LoVo (cell line): ENCODE results near the gene SLC30A4.
A peak's percentile ranks its signal among the peaks of the same experiment; 100 is the strongest.
"Not testable (repeated sequence)": the region's sequence is repeated elsewhere in the genome, so short reads cannot be mapped to it uniquely, and the experiment has no call there.

Experiments used
- DNase-seq: peaks from one replicate; pipeline ENCODE4 v3.0.0-alpha.2; 2016; ENCODE audit warnings: low spot score

The SLC30A4 gene

DNA sequence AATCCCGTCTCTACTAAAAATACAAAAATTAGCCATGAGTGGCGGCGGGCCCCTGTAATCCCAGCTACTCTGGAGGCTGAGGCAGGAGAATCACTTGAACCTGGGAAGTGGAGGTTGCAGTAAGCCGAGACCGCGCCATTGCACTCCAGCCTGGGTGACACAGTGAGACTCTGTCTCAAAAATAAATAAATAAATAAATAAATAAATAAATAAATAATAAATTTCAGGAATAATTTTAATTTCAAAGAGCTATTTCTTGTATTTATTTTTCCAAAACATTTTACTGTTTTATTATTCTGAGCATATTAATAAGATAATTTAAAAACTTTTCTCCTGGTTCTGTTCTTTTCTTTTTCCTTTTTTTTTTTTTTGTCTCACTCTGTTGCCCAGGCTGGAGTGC is 15.4 kb downstream of the SLC30A4 start:
- DNase-seq, result not testable (repeated sequence)

DNA sequence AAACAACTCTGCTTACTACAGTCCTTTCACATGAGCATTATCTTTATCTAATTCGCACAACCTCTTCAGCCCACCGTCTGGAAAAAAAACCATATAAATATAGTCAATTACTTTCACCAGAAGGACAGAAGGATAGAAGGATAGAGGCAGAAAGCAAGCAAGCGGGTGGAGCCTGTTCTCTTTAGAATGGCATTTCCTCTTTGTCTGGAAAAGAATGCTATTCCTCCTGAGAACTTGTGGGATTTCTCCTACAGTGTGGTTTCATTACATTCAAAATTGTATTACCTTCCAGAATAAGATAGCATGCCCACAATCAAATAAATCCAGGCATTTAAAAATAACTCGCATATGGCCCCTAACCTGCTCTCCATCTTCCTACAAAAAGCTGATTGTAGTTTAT is 23.1 kb downstream of the SLC30A4 start:
- no peak for DNase-seq

- no peak for DNase-seq
These were observed 23.9 kb downstream of the SLC30A4 start for GRCh38 chr15:45498701-45499100.

DNA sequence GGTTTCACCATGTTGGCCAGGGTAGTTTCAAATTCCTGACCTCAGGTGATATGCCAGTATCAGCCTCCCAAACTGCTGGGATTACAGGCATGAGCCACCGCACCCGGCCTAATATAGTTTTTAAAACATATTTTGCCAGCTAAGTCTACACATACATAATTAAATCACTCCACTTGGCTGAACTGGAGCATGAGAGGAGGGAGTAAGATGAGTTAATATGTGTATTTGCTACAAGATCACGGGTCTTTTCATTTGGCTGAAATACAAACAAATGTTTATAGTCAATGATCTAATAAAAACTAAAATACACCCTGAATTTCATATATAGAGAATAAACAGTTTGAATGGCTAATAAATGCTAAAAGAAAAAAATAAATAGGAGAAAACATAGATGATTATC is 25.3 kb downstream of the SLC30A4 start:
- no peak for DNase-seq

- no peak for DNase-seq
These were observed 25.9 kb downstream of the SLC30A4 start for GRCh38 chr15:45496658-45497057.

DNA sequence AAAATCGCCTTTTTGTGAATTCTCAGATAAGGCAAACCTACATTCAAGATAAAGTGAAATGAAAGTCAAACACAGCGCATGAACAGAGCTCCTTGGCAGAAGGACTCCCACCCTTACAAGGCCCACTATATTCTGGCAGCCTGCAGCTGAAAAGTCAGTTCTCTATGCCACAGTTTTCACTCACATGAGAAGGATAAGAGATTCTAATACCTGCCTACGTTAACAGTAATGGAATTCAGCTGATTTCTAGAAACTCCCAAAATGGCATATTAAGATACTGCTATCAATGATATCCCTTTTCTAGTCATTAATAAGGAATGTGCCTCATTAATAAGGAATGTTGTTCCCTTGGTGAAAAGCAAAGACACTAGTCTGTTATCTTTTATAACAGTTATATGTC is 27.0 kb downstream of the SLC30A4 start:
- DNase-seq, result no peak

DNA sequence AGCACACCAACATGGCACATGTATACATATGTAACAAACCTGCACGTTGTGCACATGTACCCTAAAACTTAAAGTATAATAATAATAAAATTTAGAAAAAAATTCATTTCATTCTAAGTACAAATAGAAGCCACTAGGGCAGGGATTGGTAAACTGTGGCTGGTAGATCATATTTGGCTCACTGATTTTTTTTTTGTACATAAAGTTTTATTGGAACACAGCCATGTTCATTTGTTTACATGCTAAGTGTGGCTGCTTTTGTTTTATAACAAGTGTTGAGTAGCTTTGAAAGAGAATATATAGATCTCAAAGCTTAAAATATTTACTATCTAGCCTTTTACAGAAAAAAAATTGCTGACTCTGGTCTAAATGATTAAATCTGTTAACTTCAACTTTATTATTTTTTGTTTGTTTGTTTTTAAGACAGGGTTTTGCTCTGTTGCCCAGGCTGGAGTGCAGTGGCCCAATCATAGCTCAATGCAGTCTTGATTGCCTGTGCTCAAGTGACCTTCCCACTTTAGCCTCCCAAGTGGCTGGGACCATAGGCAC is 32.8 kb downstream of the SLC30A4 start:
- no peak for DNase-seq

DNA sequence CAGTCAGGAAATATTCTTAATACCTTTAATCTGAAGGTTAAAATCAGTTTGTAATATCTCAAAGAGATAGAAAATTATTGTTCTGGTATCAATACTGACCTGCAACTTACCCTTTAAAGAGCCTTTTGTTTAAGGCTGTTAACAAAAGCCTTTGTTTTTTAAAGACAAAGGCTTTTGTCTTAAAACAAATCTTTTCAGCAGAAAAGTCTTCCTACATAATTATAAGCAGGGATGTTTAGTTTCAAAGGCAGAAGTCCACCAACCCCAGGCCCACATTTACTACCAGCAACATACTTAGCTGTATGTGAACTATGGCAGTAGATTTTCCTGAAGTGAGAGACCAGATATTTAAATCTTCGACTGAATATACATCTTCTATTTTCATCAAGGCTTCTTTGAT is 36.2 kb downstream of the SLC30A4 start:
- no peak for DNase-seq

DNA sequence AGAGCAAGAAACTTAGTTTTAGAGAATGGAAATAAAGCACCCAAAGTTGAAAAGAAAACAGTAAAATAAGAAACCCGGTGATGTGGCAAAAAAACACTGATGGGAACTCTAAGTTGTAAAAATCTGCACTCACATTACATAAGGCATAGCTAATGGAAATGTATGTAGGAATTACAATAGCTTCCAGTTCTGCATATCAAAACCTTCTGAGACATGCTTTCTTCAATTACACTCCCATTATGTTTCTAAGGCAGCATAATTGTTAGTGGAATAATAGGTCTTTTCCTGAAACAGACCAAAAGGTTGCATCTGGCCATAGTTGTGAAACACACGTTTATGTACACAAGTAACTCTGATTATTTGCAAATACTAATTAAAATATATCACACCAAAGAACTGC is 41.4 kb downstream of the SLC30A4 start:
- no peak for DNase-seq

GRCh38 chr15:45476410-45476809 is 46.1 kb downstream of the SLC30A4 start:
- no peak for DNase-seq

DNA sequence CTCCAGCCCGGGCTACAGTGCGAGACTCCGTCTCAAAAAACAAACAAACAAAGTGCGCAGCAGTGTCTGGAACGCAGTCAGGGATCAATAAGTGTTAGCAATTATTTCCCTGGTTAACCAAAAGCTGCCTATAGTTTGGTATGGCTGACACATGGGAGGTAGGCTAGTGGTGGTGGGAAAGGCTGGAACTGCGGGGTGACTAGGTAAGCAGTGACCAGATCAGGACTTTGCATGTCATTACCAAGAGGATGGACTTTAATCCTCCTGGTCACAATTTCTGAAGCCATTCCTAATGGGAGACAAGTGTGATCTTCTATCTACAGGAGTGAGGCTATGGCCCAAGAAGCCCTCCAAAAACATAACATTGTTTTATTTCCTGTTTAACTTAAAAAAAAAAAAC is 47.8 kb downstream of the SLC30A4 start:
- no peak for DNase-seq

DNA sequence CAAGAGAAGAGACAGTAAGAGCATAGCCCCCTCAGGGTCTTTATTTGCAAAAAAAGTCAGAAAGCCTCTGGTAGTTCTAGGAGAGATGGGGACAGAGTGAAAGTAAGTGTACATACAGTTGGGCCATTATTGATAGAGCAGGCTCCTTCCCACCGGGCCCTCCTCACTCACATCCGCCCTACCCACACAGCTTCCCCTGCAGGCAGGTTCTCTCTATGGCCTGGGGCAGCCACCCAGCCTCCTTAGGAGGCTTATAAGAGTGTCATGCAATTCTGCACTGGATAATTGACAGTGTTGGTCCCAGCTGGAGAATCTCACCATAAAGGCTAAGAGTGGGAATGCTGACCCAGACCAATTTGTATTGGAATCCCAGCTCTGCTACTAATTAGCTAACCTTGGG is 49.5 kb downstream of the SLC30A4 start:
- no peak for DNase-seq

DNA sequence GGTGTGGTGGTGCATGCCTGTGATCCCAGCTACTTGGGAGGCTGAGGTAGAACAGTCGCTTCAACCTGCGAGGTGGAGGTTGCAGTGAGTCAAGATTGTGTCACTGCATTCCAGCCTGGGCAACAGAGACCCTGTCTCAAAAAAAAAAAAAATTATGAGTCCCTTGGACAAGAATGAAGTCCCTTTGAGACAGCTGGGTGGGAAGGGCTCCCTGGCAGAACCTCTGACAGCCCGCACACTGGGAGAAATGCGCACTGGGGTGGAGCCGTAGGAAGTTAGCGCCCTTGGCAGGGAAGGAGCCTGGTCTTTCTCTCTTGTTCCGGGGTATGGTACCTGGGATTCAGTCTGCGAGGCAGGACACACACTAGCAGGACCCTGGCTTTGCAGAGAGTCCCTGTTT is 51.4 kb downstream of the SLC30A4 start:
- DNase-seq, result no peak

DNA sequence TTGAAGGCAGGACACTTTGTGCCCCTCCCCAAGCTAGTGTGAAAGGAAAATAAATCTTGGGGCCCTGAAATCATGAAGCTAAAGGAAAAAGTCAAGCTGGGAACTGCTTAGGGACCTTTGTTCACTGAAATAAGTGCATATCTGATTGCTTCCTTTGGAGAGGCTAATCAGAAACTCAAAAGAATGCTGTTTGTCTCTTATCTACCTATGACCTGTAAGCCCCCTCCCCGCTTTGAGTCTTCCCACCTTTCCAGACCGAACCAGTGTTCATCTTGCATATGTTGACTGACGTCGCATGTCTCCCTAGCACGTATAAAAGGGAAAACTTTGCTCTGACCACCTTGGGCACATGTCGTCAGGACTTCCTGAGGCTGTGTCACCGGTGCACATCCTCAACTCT is 53.1 kb downstream of the SLC30A4 start:
- no peak for DNase-seq

DNA sequence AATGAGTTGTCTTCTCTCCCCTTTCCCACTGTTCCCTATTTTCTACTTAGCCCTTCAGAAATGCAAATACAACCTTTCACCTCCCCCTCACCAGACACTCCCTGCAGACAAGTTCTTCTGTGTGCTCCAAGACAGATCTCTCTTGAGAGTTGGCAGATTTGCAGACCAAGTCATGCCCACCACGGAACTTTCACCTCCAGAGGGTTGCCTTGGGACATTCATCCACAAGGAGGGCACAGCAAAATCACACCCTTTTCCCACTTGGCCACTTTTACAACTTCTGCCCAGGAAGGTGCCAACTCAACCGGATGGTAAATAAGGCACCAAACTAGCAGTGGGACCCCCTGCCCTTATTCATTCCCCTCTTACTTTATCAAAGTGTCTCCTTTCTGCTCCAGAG is 53.5 kb downstream of the SLC30A4 start:
- no peak for DNase-seq

GRCh38 chr15:45468294-45468693 is 54.3 kb downstream of the SLC30A4 start:
- DNase-seq, result no peak

DNA sequence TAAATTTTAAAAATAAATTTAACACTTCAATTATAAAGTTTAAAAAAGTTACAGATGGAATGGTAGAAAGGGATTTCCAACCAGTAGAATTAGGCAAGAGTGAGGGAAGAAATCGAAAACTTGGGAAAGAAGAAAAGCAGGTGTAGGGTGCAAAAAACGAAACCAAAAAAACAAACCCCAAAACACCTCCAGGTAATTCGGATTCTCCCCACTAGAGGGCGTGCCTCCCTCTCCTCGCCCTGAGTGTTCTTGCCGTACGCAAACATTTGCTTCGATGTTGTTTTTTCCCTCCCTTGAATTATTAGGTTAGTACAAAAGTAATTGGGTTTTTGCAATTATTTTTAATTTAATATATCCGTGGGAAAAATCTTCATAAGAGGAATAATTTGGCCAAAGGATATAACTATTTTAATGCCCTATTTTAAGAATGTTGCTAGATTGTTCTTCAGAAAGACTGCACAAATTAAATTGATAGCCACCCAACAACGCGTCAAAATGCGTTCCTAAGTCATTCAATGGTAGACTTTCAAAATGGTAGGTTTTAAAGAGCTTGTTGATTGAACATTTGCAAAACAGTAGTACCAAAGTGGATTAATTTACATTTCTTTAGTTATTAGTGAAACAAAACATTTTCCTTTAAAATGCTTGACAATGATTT is 63.7 kb downstream of the SLC30A4 start:
- DNase-seq, result peak; percentile 73

- DNase-seq, result peak; percentile 90
These were observed 64.7 kb downstream of the SLC30A4 start for GRCh38 chr15:45457641-45458539.

DNA sequence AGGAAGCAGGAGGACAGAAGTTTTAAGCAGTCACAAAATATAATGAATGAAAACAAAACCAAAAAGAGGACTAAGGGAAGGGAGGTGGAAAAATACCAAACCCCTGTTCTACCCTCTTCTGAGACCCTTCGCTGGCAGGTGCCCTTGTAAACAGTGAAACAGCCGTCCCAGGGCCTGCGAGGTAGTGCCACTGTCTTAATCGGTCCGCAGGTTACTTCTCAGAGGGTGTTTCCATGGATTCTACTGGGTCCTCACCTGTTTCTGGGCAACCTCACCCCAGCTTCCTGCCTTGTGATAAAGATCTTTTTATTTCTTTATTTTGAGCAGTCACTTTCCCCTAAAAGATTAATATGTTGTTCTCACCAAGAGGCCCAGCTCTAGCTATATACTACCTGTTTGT is 65.3 kb downstream of the SLC30A4 start:
- no peak for DNase-seq

- peak; percentile 87 for DNase-seq
These were observed 66.1 kb downstream of the SLC30A4 start for GRCh38 chr15:45456212-45457106.

- peak; percentile 94 for DNase-seq
These were observed 67.7 kb downstream of the SLC30A4 start for GRCh38 chr15:45454814-45455213.

GRCh38 chr15:45451265-45451664 is 71.3 kb downstream of the SLC30A4 start:
- DNase-seq, result no peak
